Liver (tissue), 3 donors: ENCODE data around the gene ST3GAL4.

ENCODE experiments used
- CTCF ChIP-seq: fragments of 150-350 bp; IDR thresholded peaks from 2 replicates; pipeline ENCODE4 v1.5.1; 2017; ENCODE audit warnings: improper control_type of control experiment, low read depth, low read length; ENCODE audit not compliant: missing input control
- EGR1 ChIP-seq, 2 donors: IDR thresholded peaks; 2 replicates each; pipeline ENCODE4 v1.6.1; 2016 to 2018; ENCODE audit warnings: antibody characterized with exemption in 2 of 2, low read depth in 2 of 2
- FOXA1 ChIP-seq: IDR thresholded peaks from 2 replicates; pipeline ENCODE4 v1.6.1; 2016; ENCODE audit warnings: antibody characterized with exemption
- HNF4G ChIP-seq: IDR thresholded peaks from 2 replicates; pipeline ENCODE4 v1.6.1; 2016; ENCODE audit warnings: antibody characterized with exemption
- ZBTB33 ChIP-seq: IDR thresholded peaks from 2 replicates; pipeline ENCODE4 v1.6.1; 2016; ENCODE audit warnings: antibody characterized with exemption
- donor health status: healthy.
- donor health status: healthy.

GRCh38 chr11:126370016-126370415 lies 14.5 kb downstream of the ST3GAL4 start:
- TF ChIP-seq CTCF (no peak), HNF4G (no peak), FOXA1 (no peak), ZBTB33 (no peak), EGR1 (IDR thresholded peaks at IDR 0.05; ENCODE audit: low read depth in 2 of 2) (peak in 1 of 2 donors; percentile 53)
